CMK (cell line): ENCODE data around the gene URB2.
"Not testable (repeated sequence)": the region's sequence is repeated elsewhere in the genome, so short reads cannot be mapped to it uniquely, and the experiment has no call there.

Experiments
- DNase-seq: peaks from one replicate; pipeline ENCODE4 v3.0.0-alpha.2; 2010; ENCODE audit warnings: low read depth

URB2 gene

GRCh38 chr1:229625915-229626831 lies at the start of gene URB2, which contains the start of gene TAF5L:
TSS of gene URB2 (plus strand) at chr1:229626247. CDS start at chr1:229627634, 1,387 bp downstream.
TSS of gene TAF5L (minus strand) at chr1:229626122. CDS start at chr1:229614482, 11,640 bp downstream.
- DNase-seq: peak; percentile 77

GRCh38 chr1:229578168-229579058 lies 47.6 kb upstream of the URB2 start:
- DNase-seq: no peak

GRCh38 chr1:229579059-229579673 lies 46.9 kb upstream of the URB2 start:
- DNase-seq: no peak

- DNase-seq: no peak
These were observed 44.6 kb upstream of the URB2 start for GRCh38 chr1:229581485-229581884.

- DNase-seq: no peak
These were observed 43.9 kb upstream of the URB2 start for GRCh38 chr1:229582011-229582694.

GRCh38 chr1:229582715-229583114 lies 43.3 kb upstream of the URB2 start:
- no peak for DNase-seq

GRCh38 chr1:229585338-229585737 lies 40.7 kb upstream of the URB2 start:
- no peak for DNase-seq

- no peak for DNase-seq
These were observed 35.9 kb upstream of the URB2 start for GRCh38 chr1:229590119-229590518.

GRCh38 chr1:229593800-229594199 lies 32.2 kb upstream of the URB2 start:
- DNase-seq: no peak

- DNase-seq: no peak
These were observed 31.6 kb upstream of the URB2 start for GRCh38 chr1:229594227-229595008.

GRCh38 chr1:229595876-229596275 lies 30.2 kb upstream of the URB2 start:
- not testable (repeated sequence) for DNase-seq

- no peak for DNase-seq
These were observed 28.9 kb upstream of the URB2 start for GRCh38 chr1:229596925-229597699.

GRCh38 chr1:229597877-229598276 lies 28.2 kb upstream of the URB2 start:
- no peak for DNase-seq

- DNase-seq: no peak
These were observed 26.7 kb upstream of the URB2 start for GRCh38 chr1:229599218-229599954.

GRCh38 chr1:229600229-229600628 lies 25.8 kb upstream of the URB2 start:
- DNase-seq: no peak

GRCh38 chr1:229603371-229604005 lies 22.6 kb upstream of the URB2 start:
- DNase-seq: no peak

- DNase-seq: no peak
These were observed 18.7 kb upstream of the URB2 start for GRCh38 chr1:229607370-229607769.

- no peak for DNase-seq
These were observed 17.5 kb upstream of the URB2 start for GRCh38 chr1:229608590-229608989.

GRCh38 chr1:229613938-229614337 lies 12.1 kb upstream of the URB2 start:
- DNase-seq: no peak
